ENCODE results near the gene SPAG17. TPM values are rescaled to one million over a fixed set of nuclear protein-coding genes. Genes with fewer than 3 reads are reported as not detected.
A peak's percentile ranks its signal among the peaks of the same experiment; 100 is the strongest.

The SPAG17 gene
- total RNA-seq, 1 experiment from 2014 or later = not detected

- no peak for DNase-seq (ENCODE audit: low read depth, low spot score)
- CTCF ChIA-PET = interaction anchor here (0.7 to 1.8 kb wide), 3 partner anchors 17 to 1212 kb away, joined by 3 to 8 read pairs (median 4); no protein-coding TSS in a partner anchor
- Histone ChIP-seq H4K20me1 (ENCODE audit: insufficient read depth) (no peaks in the 10 kb centered on the region), H3K27ac (ENCODE audit: low read depth, low read length) (no peak overlapping the region), H3K4me1 (ENCODE audit: control insufficient read depth in 1 of 2, insufficient read depth in 2 of 2, low read length in 2 of 2) (no peaks in the 10 kb centered on the region), H3K27me3 (ENCODE audit: insufficient read depth, low read length) (no peaks in the 10 kb centered on the region; the same call in 1 of the 2 replicates), H3K9me3 (ENCODE audit: control insufficient read depth in 1 of 2, insufficient read depth in 1 of 2, low read depth in 1 of 2, low read length in 2 of 2) (no peaks in the 10 kb centered on the region), H3K79me2 (ENCODE audit: insufficient read depth, low read length) (no peaks in the 10 kb centered on the region), H2AFZ (ENCODE audit: low read depth, low read length, poor library complexity, severe bottlenecking) (no peak overlapping the region), H3K4me2 (ENCODE audit: low read length) (no peak overlapping the region), H3K9me2 (ENCODE audit: insufficient read depth) (no peaks in the 10 kb centered on the region), H3K9ac (ENCODE audit: low read length) (no peak overlapping the region), H3K36me3 (ENCODE audit: control insufficient read depth in 1 of 2, insufficient read depth in 2 of 2, low read length in 2 of 2) (no peaks in the 10 kb centered on the region), H3K4me3 (replicated peaks in 1 of 2; ENCODE audit: low read depth in 1 of 2, low read length in 2 of 2) (no peak overlapping the region)
- intact Hi-C loops (cut with micrococcal nuclease) = no loop called here
- no peak for ATAC-seq
- POLR2A ChIA-PET = no interaction called here
- TF ChIP-seq EZH2 (IDR thresholded peaks at IDR 0.05) = no peak
- no peak for TF ChIP-seq EGR1 (IDR thresholded peaks at IDR 0.05; ENCODE audit: low read depth)
- TF ChIP-seq MAX (IDR thresholded peaks at IDR 0.05) = no peak
- TF ChIP-seq ATF3 (IDR thresholded peaks at IDR 0.05) = no peak
- no peak for TF ChIP-seq FOSL1 (IDR thresholded peaks at IDR 0.05; ENCODE audit: low read depth)
- TF ChIP-seq ELF1 (IDR thresholded peaks at IDR 0.05; ENCODE audit: borderline replicate concordance, low read depth) = no peak
- no peak for TF ChIP-seq EZH2phosphoT487 (IDR thresholded peaks at IDR 0.05; ENCODE audit: borderline replicate concordance)
- no TSS peak for BruUV-seq (replicated peaks)
- RAD21 ChIA-PET (ENCODE audit: low non-redundant PET in 1 of 2, low total read pairs in 2 of 2, uncharacterized antibody in 2 of 2, unreplicated experiment in 2 of 2) = no interaction called here
Observed at GRCh38 chr1:118155106-118155505, 29.9 kb downstream of the SPAG17 start.

GRCh38 chr1:118154220-118154619 lies 30.8 kb downstream of the SPAG17 start:
- Histone ChIP-seq H3K4me3 (replicated peaks in 1 of 2; ENCODE audit: low read depth in 1 of 2, low read length in 2 of 2) (no peak overlapping the region), H2AFZ (ENCODE audit: low read depth, low read length, poor library complexity, severe bottlenecking) (no peak overlapping the region), H3K27ac (ENCODE audit: low read depth, low read length) (no peak overlapping the region), H4K20me1 (ENCODE audit: insufficient read depth) (no peaks in the 10 kb centered on the region), H3K4me2 (ENCODE audit: low read length) (no peak overlapping the region), H3K9me3 (ENCODE audit: control insufficient read depth in 1 of 2, insufficient read depth in 1 of 2, low read depth in 1 of 2, low read length in 2 of 2) (no peaks in the 10 kb centered on the region), H3K79me2 (ENCODE audit: insufficient read depth, low read length) (no peaks in the 10 kb centered on the region), H3K27me3 (ENCODE audit: insufficient read depth, low read length) (no peaks in the 10 kb centered on the region; the same call in 1 of the 2 replicates), H3K4me1 (ENCODE audit: control insufficient read depth in 1 of 2, insufficient read depth in 2 of 2, low read length in 2 of 2) (no peaks in the 10 kb centered on the region), H3K9ac (ENCODE audit: low read length) (no peak overlapping the region), H3K9me2 (ENCODE audit: insufficient read depth) (no peaks in the 10 kb centered on the region), H3K36me3 (ENCODE audit: control insufficient read depth in 1 of 2, insufficient read depth in 2 of 2, low read length in 2 of 2) (no peaks in the 10 kb centered on the region)
- ChIA-PET POLR2A (no interaction called here), CTCF (interaction anchor here (0.7 to 1.8 kb wide), 4 partner anchors 16 to 1213 kb away, joined by 3 to 8 read pairs (median 4); no protein-coding TSS in a partner anchor), RAD21 (ENCODE audit: low non-redundant PET in 1 of 2, low total read pairs in 2 of 2, uncharacterized antibody in 2 of 2, unreplicated experiment in 2 of 2) (no interaction called here)
- DNase-seq (ENCODE audit: low read depth, low spot score) (no peak), ATAC-seq (no peak)
- BruUV-seq (replicated peaks) = no TSS peak
- intact Hi-C loops (cut with micrococcal nuclease) = no loop called here
- TF ChIP-seq TCF7L2 (IDR thresholded peaks at IDR 0.05; ENCODE audit: borderline replicate concordance, extremely low read depth, insufficient read depth, insufficient read length) (no peak), ELF1 (IDR thresholded peaks at IDR 0.05; ENCODE audit: borderline replicate concordance, low read depth) (no peak), FOSL1 (IDR thresholded peaks at IDR 0.05; ENCODE audit: low read depth) (no peak), RAD21 (IDR thresholded peaks at IDR 0.05; ENCODE audit: low read depth) (peak; percentile 46), EGR1 (IDR thresholded peaks at IDR 0.05; ENCODE audit: low read depth) (no peak), CEBPB (IDR thresholded peaks at IDR 0.05; ENCODE audit: low read depth) (no peak), POLR2A (IDR thresholded peaks at IDR 0.05; ENCODE audit: borderline replicate concordance, extremely low read depth, insufficient read depth, insufficient read length) (no peak), MAX (IDR thresholded peaks at IDR 0.05) (no peak), CBX3 (IDR thresholded peaks at IDR 0.05; ENCODE audit: low read depth) (no peak), CTCF (IDR thresholded peaks at IDR 0.05 in 2 of 3, conservative IDR thresholded peaks at IDR 0.05 in 1 of 3; ENCODE audit: borderline replicate concordance in 1 of 3, insufficient read depth in 1 of 3, low read depth in 2 of 3, low read length in 2 of 3) (peak; percentile 25 to 38 (median 35); a peak in 4 of 6 replicates), SRF (IDR thresholded peaks at IDR 0.05; ENCODE audit: low read depth) (no peak), ZBTB33 (IDR thresholded peaks at IDR 0.05; ENCODE audit: extremely low read depth, insufficient replicate concordance, low read length) (no peak), EZH2phosphoT487 (IDR thresholded peaks at IDR 0.05; ENCODE audit: borderline replicate concordance) (no peak), SP1 (IDR thresholded peaks at IDR 0.05; ENCODE audit: low read depth) (no peak), EZH2 (IDR thresholded peaks at IDR 0.05) (no peak)

Measured in HCT116 (cell line).